Measurements from ENCODE around the gene FHL5.
"Not testable (repeated sequence)": the region's sequence is repeated elsewhere in the genome, so short reads cannot be mapped to it uniquely, and the experiment has no call there.

Gene FHL5, protein sequence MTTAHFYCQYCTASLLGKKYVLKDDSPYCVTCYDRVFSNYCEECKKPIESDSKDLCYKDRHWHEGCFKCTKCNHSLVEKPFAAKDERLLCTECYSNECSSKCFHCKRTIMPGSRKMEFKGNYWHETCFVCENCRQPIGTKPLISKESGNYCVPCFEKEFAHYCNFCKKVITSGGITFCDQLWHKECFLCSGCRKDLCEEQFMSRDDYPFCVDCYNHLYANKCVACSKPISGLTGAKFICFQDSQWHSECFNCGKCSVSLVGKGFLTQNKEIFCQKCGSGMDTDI

DNA sequence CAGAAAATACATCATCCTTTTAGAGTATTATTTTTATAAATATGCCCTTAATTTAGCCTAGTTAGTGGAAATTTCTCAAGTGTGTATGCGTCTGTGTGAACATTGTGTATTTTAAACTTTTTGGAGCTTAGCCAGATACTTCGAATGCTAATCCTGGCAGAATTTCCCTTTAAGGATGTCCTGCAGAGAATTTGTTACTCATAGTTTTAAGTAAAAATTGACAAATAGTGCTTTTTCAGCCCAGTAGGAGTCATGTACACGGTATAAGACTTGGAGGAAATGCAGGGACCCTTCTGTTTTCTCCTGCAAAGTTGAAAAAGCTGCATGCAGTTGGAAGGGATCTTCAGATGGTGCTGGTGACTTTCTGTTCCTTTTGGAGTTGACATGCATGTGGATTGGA, at the start of gene FHL5:
Gene FHL5, plus strand, starts transcription at position 243 of the 400 bp plus-strand sequence. CDS start 40,486 bp downstream, outside the sequence.
- no peak for DNase-seq

DNA sequence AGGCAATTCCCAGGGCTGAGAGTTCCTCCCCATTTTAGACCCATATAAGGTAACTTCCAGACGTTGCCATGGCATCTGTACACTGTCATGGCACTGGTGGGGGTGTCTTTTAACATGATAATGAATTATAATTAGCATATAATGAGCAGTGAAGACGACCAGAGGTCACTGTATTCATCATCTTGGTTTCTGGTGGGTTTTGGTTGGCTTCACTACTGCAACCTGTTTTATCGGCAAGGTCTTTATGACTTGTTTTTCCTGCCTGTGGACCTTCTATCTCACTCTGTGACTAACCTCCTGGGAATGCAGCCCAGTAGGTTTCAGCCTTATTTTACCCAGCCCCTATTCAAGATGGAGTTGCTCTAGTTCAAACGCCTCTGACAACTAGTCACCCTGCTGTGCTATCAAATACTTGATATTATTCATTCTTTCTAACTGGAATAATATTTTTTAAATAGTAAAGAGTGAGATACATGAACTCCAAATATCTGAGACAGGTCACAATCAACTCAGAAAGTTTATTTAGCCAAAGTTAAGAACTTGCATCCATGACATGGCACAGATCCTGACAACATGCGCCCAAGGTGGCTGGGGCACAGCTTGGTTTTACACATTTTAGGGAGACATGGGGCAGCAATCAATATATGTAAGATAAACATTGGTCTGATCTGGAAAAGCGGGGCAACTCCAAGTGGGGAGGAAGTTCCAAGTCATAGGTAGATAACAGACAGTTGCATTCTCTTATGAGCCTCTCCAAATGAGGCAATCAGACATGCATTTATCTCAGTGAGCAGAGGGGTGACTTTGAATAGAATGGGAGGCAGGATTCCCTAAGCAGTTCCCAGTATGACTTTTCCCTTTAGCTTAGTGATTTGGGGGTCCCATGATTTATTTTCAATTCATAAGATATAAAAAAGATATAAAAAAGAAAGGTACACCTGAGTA, 42.5 kb upstream of the FHL5 start:
- no peak for DNase-seq

DNA sequence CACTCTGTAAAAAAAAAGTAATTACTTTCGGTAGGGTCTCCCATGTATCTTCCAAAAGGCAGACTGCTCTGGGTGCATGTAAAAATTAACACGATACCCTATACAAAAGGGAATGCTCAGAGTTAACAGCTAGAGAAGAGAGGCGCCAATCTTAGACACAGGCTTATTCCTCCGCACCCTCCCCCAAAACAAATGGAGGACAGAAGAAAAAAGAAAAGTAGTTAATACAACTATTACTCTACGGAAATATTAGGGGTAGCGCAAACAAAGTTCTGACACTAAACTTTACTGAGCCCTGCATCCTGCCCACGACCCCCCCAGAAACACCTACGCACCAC, 41.7 kb upstream of the FHL5 start:
- no peak for DNase-seq

DNA sequence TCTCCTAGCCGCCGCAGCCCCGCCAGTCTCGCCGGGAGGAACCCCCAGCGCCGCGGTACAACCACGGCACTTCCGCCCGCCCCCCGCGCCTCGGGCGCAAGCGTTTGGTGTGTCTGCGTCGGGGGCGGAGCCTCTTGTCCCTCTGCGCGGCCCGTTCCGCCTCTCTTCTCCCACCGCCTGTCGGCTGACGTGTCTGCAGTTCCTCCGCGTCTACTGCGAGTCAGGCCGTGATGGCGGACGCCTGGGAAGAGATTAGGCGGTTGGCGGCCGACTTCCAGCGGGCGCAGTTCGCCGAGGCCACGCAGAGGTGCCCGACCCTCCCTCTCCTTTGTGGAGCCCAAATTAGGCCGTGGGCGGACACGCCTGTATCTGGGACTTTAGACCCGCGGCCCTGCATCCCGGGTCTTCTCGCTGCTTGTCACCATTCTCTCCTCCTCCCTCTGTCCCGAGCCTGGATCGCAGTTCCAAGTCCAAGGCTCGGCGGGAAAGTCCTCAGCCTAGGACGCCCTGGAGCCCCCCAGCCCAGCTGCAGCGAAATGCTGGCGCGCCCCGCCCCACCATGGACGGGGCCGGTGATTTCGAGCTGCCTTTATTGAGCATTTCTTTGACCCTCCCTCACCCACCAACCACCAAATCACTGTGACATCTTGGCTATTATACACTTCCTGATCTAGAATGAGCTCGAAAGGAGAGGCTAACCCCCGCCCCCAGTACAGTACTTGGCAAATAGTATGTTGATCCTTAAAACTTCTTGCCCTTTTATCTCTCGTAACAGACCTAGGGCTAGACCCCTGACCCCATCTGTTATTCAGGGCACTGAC, 41.1 kb upstream of the FHL5 start, which contains the start of gene UFL1:
Gene UFL1, plus strand, starts transcription at position 163 of the 821 bp plus-strand sequence. Its CDS starts 68 bp downstream, at position 231.
- peak; percentile 93 for DNase-seq

DNA sequence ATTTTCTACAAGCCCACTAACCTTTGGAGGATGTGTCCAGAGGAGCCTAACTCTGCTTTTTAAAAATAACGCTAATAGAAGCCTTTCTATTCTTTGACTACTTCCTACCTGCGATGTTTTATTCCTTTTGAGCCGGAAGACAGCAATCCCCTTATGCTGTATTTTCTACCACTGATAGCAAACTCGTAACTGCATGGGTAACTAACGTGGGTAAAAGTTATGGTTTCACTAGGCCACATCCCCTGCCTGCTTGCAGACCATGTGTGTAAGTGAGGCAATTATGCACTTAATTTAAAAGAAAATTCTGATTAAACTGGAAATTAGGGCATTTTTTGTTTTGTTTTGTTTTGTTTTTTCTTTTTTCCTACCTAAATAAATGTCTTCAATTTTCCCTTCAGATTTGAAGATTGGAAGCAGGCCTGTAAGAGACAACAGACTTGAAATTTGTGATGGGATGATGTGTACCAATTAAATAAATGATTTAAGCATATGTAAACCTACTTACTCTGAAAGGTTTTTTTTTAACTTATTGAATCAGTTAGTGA, 40.4 kb upstream of the FHL5 start:
- DNase-seq, result peak in 1 of 2 donors; percentile 42

DNA sequence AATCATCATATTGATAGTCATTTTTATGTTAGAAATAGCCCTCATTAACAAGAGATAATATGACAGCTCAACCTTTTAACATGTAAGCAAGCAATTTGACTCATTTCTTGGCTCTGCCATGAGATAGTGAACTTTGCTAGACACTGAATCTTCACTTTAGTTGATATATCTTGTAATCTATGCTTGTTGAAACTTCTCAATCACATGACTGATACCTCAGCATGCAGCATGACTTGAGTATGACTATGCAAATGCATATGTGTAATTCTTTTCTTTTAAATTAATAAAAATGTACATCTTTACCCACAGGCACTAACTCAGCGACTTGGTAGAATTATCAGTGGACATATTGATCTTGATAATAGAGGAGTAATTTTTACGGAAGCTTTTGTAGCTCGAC, 34.7 kb upstream of the FHL5 start:
- no peak for DNase-seq

DNA sequence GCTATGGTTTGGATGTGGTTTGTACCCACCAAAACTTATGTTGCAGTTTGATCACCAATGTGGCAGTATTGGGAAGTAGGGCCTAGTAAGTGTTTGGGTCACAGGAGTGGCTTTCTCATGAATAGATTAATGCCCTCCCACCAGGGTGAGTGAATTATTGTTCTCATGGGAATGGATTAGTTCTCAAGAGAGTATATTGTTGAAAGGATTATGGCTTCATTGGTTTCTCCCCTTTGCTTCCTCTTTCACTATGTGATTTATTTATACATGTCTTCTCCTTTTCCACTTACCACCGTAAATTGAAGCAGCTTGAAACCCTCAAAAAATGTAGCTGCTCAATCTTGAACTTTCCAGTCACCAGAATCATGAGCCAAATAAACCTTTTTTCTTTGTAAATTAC, 30.5 kb upstream of the FHL5 start:
- no peak for DNase-seq

DNA sequence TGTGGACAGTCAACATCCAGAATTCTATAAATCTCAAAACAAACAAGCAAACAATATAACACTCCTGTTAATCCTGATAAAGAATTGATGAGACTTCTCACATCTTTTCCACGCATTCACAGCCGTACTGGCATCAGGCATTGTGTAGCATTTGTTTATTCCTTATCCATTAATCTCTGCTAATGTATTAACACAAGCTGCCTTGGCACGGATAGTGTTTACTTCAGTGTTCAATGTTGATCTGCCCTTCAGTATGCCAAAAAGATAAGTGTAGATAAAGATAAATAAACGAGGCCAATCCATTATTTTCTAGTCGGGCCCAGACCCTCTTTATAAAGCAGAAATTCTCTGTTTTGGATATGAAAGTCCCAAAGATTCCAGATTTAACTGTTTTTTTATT, 25.2 kb upstream of the FHL5 start:
- no peak for DNase-seq

DNA sequence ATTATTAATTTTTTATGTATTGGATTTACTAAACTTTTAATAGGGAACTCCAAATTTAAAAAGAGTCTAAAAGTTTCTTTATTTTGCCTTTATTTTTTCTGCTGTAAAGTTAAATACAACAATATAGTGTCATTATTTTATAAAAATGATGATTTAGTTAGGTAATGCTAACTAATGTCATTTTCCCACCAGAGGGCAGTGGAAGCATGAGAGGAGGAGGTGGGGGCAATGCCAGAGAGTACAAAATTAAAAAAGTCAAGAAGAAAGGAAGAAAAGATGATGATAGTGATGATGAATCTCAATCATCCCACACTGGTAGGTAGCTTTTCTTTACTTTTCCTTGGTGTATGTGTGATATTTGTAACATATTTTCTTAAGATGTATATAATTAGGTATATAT, 20.2 kb upstream of the FHL5 start:
- peak in 1 of 2 donors; percentile 20 for DNase-seq

DNA sequence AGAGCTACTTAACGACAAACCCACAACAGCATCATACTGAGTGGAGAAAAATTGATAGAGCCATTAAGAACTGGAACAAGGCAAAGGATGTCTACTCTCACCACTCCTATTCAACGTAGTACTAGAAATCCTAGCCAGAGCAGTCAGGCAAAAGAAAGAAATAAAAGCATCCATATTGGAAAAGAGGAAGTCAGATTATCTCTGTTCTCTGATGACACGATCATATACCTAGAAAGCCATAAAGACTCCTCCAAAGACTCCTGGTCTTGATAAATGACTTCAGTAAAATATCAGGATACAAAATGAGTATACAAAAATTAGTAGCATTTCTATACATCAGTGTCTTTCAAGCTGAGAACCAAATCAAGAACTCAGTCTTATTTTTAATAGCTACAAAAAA, 17.0 kb upstream of the FHL5 start:
- no peak for DNase-seq

DNA sequence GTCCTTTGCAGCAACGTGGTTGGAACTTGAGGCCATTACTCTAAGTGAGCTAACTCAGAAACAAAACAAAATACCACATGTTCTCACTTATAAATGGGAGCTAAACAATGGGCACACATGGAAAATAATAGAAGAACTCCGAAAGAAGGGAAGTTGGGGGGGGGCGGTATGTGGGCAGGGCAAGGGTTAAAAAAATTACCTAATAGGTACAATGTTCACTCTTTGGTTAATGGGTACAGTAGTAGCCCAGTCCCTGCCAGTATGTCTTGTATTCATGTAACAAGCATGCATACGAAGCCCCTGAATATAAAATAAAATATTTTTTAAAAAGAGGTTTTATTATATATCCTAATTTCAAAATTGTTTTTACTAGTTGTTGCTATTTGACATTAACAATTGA, 15.3 kb upstream of the FHL5 start:
- DNase-seq, result no peak

DNA sequence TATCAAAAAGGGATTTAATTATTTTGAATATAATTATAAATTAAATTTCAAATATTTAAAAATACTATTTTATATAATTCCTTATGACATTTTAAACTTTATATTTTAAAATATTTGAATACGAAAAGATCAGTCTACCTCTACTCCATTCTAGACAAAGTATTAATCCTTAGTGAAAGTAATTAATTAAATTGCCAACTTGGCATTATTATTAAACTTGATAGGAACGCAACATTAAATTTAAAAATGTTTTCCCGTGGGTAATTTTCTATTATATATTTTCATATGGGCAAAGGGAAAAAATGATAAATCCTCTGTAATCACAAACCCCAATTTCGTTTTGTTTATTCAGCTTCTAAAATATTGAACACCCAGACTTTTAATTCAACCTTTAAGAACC, 8.4 kb upstream of the FHL5 start:
- no peak for DNase-seq

DNA sequence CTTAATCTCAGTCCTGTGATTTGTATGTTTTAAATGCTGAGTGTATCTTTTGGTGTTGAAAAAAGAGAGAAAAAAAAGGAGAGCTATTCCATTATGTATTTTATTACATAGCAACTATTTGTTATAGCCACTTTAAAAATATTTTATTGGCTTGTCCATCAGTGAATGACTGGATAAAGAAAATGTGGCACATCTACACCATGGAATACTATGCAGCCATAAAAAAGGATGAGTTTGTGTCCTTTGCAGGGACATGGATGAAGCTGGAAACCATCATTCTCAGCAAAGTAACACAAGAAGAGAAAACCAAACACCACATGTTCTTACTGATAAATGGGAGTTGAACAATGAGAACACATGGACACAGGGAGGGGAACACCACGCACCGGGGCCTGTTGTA, 3.2 kb upstream of the FHL5 start:
- not testable (repeated sequence) for DNase-seq

DNA sequence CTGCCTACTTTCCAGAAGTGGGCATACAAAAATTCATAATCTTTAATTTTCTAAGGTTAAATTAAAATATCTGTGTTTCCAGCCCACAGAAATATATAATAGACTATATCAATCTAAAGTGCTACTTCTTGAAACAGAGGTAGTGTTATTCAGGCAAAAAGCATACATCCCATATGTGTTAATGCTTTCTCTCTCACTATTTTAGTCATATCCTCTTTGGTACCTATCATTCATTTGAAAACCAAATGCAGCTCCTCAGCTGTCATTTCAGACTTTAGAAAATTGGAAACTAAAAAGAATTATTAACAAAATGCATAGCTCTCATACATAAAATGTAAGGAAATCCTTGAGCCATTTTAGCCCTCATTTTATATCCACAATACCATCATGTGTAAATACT, 925 bp downstream of the FHL5 start:
- DNase-seq, result no peak

DNA sequence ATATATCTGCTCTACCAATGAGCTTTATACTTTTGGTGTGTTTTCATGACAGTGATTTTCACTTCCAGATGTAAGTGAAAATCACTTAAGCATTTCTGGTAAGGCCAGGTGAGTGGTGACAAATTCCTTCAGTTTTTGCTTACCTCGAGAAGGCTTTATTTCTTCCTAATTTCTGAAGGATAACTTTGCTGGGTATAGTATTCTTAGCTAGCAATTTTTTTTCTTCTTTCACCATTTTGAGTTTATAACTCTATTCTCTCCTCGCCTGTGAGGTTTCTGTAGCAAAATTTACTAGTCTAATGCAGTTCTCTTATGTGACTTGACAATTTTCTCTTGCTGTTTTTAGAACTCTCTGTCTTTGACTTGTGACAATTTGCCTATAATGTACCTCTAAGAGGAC, 7.1 kb downstream of the FHL5 start:
- no peak for DNase-seq

DNA sequence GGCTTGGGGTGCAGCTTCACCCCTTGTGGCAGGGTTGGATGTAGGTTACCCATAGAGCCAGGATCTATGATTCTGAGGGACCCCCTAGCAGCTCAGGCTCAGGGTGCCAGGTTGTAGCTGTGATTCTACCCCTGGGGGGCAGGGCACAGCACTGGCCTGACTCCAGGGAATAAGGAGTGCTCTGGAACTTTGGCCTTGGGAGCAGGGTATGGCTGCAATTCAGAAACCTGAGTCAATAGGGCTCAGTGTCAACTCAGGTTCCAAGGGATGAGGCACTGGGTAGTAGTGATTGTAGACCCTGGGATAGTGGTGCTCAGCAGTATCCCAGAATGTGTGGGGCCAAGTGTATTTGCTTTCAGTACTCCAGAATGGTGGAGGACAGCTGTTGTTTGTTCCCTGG, 8.6 kb downstream of the FHL5 start:
- DNase-seq, result no peak

DNA sequence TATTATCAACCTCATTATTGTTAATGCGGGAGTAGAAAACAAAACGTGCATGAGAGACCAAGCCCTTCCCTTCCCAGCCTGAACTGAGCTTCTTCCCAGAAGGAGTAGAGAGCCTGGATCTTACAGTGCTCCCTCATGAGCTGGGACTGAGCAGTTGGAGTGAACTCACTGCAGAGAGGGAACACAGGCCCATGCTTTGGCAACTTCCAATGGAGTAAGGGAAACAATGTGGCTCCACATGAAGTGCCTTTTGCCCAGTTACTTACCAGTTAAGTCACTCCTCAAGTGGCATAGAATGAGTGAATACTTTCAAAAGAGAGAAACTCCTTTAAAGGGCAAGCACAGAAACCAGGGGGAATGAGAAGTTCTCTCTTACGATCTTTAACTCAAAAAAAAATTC, 12.4 kb downstream of the FHL5 start:
- DNase-seq, result no peak

DNA sequence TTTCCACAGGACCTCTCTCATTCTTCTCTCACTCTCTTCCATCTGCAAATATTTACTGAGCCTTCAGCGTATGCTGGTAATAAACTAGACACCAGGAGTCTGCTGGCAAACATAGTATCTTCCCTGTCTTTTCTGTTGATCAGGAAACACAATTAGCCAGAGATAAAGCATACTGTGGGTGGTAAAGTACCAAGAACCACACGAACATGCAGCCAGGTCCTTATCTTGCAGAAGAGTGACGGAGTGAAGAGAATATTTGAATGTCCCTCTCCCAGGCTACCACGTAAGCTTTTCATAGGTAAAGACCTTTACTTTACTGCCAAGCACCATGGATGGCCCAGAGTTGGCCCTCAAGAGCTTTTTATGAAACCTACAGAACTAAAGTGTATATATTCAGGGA, 13.3 kb downstream of the FHL5 start:
- no peak for DNase-seq

DNA sequence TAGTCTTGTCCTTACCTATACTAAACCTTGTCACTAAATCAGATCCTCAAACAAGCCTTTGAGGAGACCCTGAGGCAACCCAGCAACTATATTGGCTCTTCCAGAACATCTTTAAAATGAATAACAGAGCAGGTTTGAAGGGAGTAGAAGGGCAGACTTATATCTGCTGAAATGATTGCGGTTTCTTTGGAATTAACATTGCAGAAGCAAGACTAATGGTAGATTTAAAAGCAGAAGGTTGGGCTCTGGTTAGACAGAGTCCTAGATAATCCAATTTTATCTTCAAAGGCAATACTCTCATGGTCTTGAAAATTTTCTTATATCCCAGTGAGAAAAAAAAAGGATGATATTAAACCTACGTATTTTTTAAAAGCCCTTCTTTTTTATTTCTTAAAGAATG, 19.1 kb downstream of the FHL5 start:
- no peak for DNase-seq

DNA sequence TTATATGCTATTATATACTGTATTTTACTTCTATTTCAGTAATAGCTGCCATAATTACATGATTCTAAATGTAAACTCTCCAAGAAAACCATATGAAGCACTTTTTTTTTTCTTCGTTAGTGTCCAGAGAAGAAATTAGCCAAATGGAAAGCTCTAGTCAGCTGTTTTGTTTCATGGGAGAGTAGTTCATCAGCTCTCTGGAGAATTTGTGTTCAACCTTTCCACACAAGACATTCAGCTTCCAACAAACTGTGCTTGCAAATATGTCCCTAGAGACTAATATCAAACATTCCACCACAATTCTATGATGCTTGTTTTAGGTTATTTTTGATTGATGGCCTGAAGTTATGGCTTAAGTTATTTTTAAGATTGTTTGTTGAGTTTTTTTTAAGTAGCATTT, 19.5 kb downstream of the FHL5 start:
- no peak for DNase-seq

DNA sequence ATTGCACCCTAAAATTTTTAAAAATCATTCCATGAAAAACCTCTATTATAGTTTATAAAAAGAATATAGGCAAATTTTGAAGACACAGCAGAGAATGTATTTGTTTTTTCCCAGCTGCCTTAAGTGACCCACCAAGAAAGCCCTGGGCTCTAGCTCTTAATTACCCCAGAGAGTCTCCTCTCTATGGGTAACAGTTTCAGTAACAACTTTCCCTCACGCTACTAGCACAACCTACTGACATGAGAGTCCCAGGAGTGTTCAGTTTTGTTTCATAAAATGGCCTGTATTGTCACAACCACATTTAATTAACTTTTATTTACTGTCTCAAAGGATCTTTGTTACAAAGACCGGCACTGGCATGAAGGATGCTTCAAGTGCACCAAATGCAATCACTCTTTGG, 41.5 kb downstream of the FHL5 start:
- DNase-seq, result no peak

DNA sequence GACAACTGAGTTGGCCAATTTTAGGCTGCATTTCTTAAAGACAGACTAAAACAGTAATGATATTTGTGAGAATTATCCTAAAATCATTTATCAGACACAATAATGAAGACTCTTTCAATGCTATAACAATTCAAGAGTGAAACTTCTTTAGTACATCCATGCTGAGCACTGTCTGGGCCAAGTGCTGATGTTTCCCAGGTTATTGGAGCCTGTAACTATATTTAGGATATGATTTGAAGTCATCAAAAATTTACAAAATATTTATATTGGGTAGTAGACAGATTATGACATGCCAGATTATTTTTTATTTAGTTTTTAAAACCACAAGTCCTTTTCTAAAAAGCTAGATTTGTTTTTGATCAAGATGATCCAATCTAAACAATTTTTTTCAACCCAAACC, 45.1 kb downstream of the FHL5 start:
- DNase-seq, result no peak

DNA sequence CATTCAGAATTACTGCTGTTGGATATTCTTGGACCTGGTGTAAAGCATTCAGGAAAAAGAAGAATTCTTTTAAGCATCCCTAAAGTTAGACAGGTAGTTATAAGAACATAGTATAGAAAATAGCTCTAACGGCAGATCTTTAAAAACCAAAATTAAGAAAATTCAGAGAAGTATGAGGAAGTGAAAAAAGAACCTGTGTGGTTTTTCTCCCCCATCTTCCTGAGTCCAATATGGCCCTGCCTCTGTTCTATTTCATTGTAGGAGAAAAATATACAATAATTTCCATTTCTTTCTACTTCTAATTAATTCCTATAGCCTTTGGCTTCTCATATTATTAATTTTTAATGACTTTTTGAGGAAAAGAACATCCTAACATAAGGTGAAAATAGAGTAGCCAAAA, 47.1 kb downstream of the FHL5 start:
- no peak for DNase-seq

All from CD4-positive, alpha-beta T cell treated with Interferon alpha-2 for 1 hour (primary cell).